NB4 (cell line): ENCODE data around the gene LIME1.

Source experiments
- DNase-seq: peaks from one replicate; pipeline ENCODE4 v3.0.0; 2010; ENCODE audit warnings: low read depth
- H3K4me3 ChIP-seq: one replicate; pipeline ENCODE4 v1.5.1; 2011; ENCODE audit warnings: mild to moderate bottlenecking, low read depth, low read length, moderate library complexity
- MYC ChIP-seq: IDR thresholded peaks from 2 replicates; pipeline ENCODE4 v1.6.1; 2011; ENCODE audit warnings: low read depth, low read length
- POLR2A ChIP-seq: IDR thresholded peaks from 2 replicates; pipeline ENCODE4 v1.6.1; 2011; ENCODE audit warnings: mild to moderate bottlenecking; ENCODE audit not compliant: insufficient read length; ENCODE audit errors: extremely low read depth
- TF ChIP-seq, protein P1 (sequence below): IDR thresholded peaks from 2 replicates; pipeline ENCODE4 v1.6.1; 2011; ENCODE audit warnings: low read depth, low read length
- TF ChIP-seq, protein P2 (sequence below): IDR thresholded peaks from one replicate; pipeline ENCODE4 v1.5.1; 2012; ENCODE audit warnings: low read depth, low read length

Gene LIME1

DNA sequence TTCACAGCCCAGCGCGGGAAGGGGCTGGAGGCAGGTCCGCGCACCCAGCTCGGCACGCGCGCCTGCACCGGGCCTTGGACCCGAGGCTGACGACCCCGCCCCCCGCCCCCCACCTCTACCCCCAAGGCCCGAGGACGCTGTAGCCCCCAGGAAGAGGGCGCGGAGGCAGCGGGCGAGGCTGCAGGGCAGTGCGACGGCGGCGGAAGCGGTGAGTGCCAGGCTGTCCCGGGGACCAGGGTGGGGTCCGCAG is 1.2 kb downstream of the LIME1 start:
- TF ChIP-seq MYC, result no peak
- TF ChIP-seq, protein P1, sequence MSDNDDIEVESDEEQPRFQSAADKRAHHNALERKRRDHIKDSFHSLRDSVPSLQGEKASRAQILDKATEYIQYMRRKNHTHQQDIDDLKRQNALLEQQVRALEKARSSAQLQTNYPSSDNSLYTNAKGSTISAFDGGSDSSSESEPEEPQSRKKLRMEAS, result no peak
- TF ChIP-seq, protein P2, sequence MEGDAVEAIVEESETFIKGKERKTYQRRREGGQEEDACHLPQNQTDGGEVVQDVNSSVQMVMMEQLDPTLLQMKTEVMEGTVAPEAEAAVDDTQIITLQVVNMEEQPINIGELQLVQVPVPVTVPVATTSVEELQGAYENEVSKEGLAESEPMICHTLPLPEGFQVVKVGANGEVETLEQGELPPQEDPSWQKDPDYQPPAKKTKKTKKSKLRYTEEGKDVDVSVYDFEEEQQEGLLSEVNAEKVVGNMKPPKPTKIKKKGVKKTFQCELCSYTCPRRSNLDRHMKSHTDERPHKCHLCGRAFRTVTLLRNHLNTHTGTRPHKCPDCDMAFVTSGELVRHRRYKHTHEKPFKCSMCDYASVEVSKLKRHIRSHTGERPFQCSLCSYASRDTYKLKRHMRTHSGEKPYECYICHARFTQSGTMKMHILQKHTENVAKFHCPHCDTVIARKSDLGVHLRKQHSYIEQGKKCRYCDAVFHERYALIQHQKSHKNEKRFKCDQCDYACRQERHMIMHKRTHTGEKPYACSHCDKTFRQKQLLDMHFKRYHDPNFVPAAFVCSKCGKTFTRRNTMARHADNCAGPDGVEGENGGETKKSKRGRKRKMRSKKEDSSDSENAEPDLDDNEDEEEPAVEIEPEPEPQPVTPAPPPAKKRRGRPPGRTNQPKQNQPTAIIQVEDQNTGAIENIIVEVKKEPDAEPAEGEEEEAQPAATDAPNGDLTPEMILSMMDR, result no peak
- DNase-seq, result no peak
- H3K4me3 ChIP-seq, result no peak overlapping the region

DNA sequence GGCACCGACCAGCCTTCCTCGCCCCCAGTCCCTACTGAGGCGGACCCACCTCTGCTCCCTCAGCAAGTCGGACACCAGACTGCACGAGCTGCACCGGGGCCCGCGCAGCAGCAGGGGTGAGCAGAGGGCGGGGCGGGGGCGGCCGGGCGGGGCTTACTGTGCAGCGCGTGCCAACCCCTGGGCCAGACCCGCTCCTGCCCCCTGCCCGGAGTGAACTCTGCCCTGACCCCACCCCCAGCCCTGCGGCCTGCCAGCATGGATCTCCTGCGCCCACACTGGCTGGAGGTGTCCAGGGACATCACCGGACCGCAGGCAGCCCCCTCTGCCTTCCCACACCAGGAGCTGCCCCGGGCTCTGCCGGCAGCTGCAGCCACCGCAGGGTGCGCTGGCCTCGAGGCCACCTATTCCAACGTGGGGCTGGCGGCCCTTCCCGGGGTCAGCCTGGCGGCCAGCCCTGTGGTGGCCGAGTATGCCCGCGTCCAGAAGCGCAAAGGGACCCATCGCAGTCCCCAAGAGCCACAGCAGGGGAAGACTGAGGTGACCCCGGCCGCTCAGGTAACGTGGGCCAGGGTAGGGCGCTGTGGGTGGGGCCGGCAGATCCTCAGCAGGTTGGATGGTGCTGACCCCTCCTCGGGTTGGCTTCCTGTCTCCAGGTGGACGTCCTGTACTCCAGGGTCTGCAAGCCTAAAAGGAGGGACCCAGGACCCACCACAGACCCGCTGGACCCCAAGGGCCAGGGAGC is 1.7 kb downstream of the LIME1 start:
- no peak for DNase-seq
- TF ChIP-seq, protein P1, result no peak
- no peak for TF ChIP-seq POLR2A
- TF ChIP-seq, protein P2, result no peak
- TF ChIP-seq MYC, result no peak
- H3K4me3 ChIP-seq, result no peak overlapping the region

DNA sequence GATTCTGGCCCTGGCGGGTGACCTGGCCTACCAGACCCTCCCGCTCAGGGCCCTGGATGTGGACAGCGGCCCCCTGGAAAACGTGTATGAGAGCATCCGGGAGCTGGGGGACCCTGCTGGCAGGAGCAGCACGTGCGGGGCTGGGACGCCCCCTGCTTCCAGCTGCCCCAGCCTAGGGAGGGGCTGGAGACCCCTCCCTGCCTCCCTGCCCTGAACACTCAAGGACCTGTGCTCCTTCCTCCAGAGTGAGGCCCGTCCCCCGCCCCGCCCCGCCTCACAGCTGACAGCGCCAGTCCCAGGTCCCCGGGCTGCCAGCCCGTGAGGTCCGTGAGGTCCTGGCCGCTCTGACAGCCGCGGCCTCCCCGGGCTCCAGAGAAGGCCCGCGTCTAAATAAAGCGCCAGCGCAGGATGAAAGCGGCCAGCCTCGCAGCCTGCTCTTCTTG is 2.2 kb downstream of the LIME1 start:
- TF ChIP-seq MYC, result no peak
- TF ChIP-seq, protein P2, result no peak
- TF ChIP-seq POLR2A, result no peak
- TF ChIP-seq, protein P1, result no peak
- H3K4me3 ChIP-seq, result no peak overlapping the region
- no peak for DNase-seq

DNA sequence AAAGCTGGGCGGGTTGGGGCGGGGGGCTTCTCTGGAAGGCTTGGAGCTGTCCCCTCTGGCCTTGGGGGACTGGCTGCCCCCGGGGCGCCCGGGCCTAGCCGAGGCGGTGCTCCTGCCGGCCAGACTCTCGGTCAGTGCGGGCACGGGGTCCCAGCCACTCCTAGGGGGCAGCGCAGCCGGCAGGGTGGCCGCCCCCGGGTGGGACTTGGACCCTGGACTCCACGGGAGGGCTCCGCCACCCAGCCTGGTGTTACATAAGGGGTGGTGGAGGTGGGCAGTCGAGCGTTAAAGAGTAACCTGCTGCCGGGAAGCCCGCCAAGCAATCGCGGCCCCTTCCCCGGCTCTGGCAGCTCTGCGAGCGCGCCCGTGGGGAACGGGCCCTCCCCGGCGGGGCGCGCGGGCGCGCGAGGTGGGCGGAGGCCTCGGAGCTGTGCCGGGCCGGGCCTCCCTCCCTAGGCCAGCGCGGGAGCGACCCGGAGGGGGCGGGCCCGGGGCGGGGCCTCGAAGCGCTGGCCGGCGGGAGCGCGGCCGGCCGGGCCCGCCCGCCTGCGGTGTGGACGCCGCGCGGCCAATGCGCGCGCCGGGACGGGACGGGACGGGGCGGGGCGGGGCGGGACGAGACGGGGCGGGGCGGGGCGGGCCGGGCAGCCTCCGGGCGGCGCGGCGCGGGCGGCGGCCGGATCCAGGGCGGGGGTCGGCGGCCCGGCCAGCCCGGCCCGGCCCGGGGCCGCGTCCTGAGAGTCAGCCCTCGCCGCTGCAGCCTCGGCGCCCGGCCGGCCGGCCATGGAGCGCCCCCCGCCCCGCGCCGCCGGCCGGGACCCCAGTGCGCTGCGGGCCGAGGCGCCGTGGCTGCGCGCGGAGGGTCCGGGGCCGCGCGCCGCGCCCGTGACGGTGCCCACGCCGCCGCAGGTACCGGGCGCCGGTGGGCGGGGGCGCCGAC is 2.9 kb downstream of the LIME1 start, which contains the start of gene SLC2A4RG:
Gene SLC2A4RG (plus strand): TSS at position 647 of the 940 bp plus-strand sequence. CDS start 137 bp downstream, at position 784.
- peak within 1 kb of the TSS; percentile 74 for H3K4me3 ChIP-seq
- peak; percentile 82 for DNase-seq

DNA sequence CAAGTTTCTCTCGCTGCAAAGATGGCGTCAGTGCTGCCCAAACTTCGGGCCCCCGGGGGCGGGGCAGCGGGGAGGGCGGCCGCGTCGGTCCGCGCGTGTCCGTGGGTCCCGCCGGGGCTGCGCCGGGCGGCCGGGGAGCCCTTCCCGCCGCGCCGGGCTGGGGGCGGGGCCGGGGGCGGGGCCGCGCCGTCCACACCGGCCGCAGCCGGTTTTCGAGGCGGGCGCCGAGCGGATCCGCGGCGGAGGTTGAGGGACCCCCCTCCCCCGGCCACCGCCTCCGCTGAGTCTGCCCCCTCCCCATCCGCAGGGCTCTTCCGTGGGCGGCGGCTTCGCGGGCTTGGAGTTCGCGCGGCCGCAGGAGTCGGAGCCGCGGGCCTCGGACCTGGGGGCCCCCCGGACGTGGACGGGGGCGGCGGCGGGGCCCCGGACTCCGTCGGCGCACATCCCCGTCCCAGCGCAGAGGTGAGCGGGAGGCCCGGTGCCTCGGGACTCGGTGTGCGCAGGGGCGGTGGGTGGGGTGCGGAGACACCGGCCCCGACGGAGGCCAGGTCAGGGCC is 3.7 kb downstream of the LIME1 start:
- peak; percentile 76 for DNase-seq
- TF ChIP-seq, protein P1, result 0 out of 2 replicates have a peak, but pooled peaks have one; percentile 4
- no peak for TF ChIP-seq MYC

More for the DNA sequence above, 2.9 kb downstream of the LIME1 start, which contains the start of gene SLC2A4RG:
- peak; percentile 21 for TF ChIP-seq POLR2A
- TF ChIP-seq, protein P1, result no peak

DNA sequence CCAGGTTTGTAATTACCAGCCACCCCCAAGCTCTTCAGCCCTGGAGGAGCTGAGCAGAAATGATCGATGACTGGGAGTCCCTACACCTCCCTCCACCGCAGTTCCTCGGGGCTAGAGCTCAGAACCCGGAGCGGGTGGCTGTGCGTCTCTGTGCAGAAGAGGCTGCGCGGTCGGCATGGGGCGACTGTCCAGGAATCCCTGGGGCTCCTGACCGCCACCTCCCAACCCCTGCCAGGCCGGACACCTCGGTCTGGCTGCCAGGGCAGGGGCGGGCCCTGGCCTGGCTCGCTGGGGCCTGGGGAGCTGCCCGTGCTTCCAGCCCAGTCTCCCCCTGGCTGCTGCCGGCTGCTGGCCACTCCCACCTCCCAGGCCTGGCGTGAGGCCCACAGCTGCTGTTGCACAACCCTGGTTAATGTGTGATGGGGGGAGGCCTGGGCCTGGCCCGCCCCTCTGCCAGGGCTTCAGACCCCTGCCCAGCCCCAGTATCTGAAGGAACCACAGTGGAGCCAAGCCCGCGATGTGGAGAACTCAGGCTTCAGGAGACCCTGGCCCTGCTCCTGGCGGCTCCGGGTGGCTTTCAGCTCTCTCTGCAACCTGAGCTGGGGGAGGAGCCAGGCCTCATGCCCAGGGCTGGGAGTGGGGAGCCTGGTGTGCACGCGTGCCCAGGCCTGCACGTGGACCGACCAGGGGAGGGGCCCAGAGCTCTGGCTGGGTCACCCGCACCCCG is 4.3 kb downstream of the LIME1 start:
- peak; percentile 95 for DNase-seq
- TF ChIP-seq POLR2A (no peak), MYC (peak; percentile 95)
- TF ChIP-seq, protein P1, result peak; percentile 89
- TF ChIP-seq, protein P2, result peak; percentile 7
- peak overlapping the region; percentile 74 for H3K4me3 ChIP-seq

More for the DNA sequence above, 3.7 kb downstream of the LIME1 start:
- H3K4me3 ChIP-seq, result peak overlapping the region; percentile 74
